Adrenal gland (tissue), 5 donors: ENCODE measurements around the gene SAMD4A.

Experiments used
- POLR2A ChIP-seq, 2 donors: fragments of 450-650 bp; IDR thresholded peaks; one replicate each; pipeline ENCODE4 v1.6.1; 2017; ENCODE audit warnings: antibody characterized with exemption in 2 of 2, mild to moderate bottlenecking in 2 of 2, moderate library complexity in 1 of 2
- TF ChIP-seq, protein P1 (sequence below), 6 experiments: fragments of 450-650 bp in 4 of 6; fragments of 200-600 bp in 2 of 6; sonication (generic) in 1 of 6; IDR thresholded peaks; 1 replicate in 5 of 6; 2 replicates in 1 of 6; pipeline versions ENCODE4 v1.5.1 to v1.8.0; 2016 to 2021; ENCODE audit warnings: antibody characterized with exemption in 6 of 6, mild to moderate bottlenecking in 2 of 6, moderate library complexity in 1 of 6
- donor health status: DM: no; HTN: no; CAD: no.

GRCh38 chr14:54589076-54589475 is 22.1 kb downstream of the SAMD4A start:
- TF ChIP-seq, protein P1, sequence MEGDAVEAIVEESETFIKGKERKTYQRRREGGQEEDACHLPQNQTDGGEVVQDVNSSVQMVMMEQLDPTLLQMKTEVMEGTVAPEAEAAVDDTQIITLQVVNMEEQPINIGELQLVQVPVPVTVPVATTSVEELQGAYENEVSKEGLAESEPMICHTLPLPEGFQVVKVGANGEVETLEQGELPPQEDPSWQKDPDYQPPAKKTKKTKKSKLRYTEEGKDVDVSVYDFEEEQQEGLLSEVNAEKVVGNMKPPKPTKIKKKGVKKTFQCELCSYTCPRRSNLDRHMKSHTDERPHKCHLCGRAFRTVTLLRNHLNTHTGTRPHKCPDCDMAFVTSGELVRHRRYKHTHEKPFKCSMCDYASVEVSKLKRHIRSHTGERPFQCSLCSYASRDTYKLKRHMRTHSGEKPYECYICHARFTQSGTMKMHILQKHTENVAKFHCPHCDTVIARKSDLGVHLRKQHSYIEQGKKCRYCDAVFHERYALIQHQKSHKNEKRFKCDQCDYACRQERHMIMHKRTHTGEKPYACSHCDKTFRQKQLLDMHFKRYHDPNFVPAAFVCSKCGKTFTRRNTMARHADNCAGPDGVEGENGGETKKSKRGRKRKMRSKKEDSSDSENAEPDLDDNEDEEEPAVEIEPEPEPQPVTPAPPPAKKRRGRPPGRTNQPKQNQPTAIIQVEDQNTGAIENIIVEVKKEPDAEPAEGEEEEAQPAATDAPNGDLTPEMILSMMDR (IDR thresholded peaks at IDR 0.05), result no peak
- TF ChIP-seq POLR2A (IDR thresholded peaks at IDR 0.05), result no peak
